Measurements from ENCODE around the gene FDXR. TPM values are rescaled to one million over a fixed set of nuclear protein-coding genes. Genes with fewer than 3 reads are reported as not detected.

Gene FDXR
- total and polyA plus RNA-seq, 2 donors (not counting 3 experiments of a cell fraction or from before 2014, with no cell fraction given), result 19.7 to 33.4 TPM

DNA sequence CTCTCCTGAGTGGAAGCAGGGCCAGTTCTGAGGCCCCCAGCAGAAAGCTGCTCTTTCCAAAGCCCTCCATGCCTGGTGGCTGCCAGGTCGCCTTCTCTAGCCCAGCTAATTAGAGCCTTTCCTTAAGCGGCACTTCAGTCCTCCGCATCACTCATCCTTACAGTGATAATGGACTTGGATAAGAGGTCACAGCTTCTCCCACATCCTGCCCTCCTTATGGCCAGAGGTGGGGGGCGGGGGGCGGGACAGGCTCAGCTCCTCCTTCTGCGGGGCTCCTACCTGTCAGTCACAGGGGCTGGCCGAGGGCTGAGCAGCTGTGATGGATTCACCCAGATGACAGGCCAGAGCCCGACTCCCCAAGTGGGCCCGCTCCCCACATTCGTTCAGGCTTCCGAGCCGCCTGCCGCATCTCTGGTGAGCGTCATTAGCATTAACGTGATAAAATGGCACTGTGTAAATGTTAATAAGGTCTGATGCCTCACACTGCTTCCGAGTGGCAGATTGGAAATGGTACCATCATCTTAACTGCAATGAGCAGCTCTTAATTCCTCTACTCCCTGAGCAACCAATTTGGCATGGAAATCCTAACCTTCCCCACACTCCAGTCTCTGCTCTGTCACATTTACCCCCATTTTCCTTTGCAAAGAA is 54.4 kb downstream of the FDXR start:
- intact Hi-C loops (cut with micrococcal nuclease), result no loop called here
- CTCF ChIA-PET, result interaction anchor here (0.8 to 1.3 kb wide), 3 partner anchors 28 to 147 kb away, joined by 3 to 4 read pairs (median 3); partner anchors contain the start of gene GRIN2C
- H3K9me3 ChIP-seq (replicated peaks; ENCODE audit: control insufficient read depth, insufficient read depth, low read length), result no peaks in the 10 kb centered on the region
- H2AFZ ChIP-seq (ENCODE audit: low read depth, low read length), result no peak overlapping the region
- H3K36me3 ChIP-seq (ENCODE audit: control insufficient read depth in 2 of 2, extremely low read depth in 1 of 2, insufficient read depth in 2 of 2, low read length in 2 of 2), result peaks cover 0 to 10% of the 10 kb centered on the region in 2 experiments
- TF ChIP-seq FOS (IDR thresholded peaks at IDR 0.05; ENCODE audit: borderline replicate concordance, insufficient read depth, low read length) (no peak), EZH2 (IDR thresholded peaks at IDR 0.05; ENCODE audit: borderline replicate concordance, low read depth, low read length, severe bottlenecking) (no peak), POLR2A (IDR thresholded peaks at IDR 0.05; ENCODE audit: low read depth, low read length) (no peak), POLR2AphosphoS5 (IDR thresholded peaks at IDR 0.05; ENCODE audit: insufficient read depth, low read depth, low read length) (no peak), MYC (IDR thresholded peaks at IDR 0.05; ENCODE audit: low read depth, low read length) (no peak), JUN (IDR thresholded peaks at IDR 0.05; ENCODE audit: borderline replicate concordance, insufficient read depth, insufficient read length, low read depth) (no peak), GATA2 (IDR thresholded peaks at IDR 0.05; ENCODE audit: insufficient read depth, insufficient read length, low read depth, low read length) (no peak)
- TF ChIP-seq, protein P1, sequence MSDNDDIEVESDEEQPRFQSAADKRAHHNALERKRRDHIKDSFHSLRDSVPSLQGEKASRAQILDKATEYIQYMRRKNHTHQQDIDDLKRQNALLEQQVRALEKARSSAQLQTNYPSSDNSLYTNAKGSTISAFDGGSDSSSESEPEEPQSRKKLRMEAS (IDR thresholded peaks at IDR 0.05; ENCODE audit: insufficient read depth, insufficient read length), result no peak
- TF ChIP-seq, protein P2, sequence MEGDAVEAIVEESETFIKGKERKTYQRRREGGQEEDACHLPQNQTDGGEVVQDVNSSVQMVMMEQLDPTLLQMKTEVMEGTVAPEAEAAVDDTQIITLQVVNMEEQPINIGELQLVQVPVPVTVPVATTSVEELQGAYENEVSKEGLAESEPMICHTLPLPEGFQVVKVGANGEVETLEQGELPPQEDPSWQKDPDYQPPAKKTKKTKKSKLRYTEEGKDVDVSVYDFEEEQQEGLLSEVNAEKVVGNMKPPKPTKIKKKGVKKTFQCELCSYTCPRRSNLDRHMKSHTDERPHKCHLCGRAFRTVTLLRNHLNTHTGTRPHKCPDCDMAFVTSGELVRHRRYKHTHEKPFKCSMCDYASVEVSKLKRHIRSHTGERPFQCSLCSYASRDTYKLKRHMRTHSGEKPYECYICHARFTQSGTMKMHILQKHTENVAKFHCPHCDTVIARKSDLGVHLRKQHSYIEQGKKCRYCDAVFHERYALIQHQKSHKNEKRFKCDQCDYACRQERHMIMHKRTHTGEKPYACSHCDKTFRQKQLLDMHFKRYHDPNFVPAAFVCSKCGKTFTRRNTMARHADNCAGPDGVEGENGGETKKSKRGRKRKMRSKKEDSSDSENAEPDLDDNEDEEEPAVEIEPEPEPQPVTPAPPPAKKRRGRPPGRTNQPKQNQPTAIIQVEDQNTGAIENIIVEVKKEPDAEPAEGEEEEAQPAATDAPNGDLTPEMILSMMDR (IDR thresholded peaks at IDR 0.05; ENCODE audit: extremely low read depth in 1 of 2, insufficient read depth in 1 of 2, low read depth in 1 of 2, low read length in 2 of 2), result no peak
- dilution Hi-C loops (cut with MboI; ENCODE audit: extremely low pct_ligation_motif_present, low sequenced_read_pairs), result no loop called here
- H3K4me1 ChIP-seq (ENCODE audit: control insufficient read depth, extremely low read depth, insufficient read depth, low read length), result no peaks in the 10 kb centered on the region
- H3K4me2 ChIP-seq (ENCODE audit: insufficient read depth, low read length), result no peak overlapping the region
- no peak overlapping the region for H3K4me3 ChIP-seq (replicated peaks in 1 of 3; ENCODE audit: insufficient read depth in 1 of 3, low read depth in 1 of 3, low read length in 3 of 3)
- no peaks in the 10 kb centered on the region for H3K79me2 ChIP-seq (ENCODE audit: control insufficient read depth, insufficient read depth, low read length)
- FAIRE-seq (no peak), DNase-seq (ENCODE audit: low read depth, low spot score) (no peak)
- H3K27ac ChIP-seq (ENCODE audit: insufficient read depth, low read depth, low read length), result no peak overlapping the region
- no peaks in the 10 kb centered on the region for H3K9me1 ChIP-seq (replicated peaks; ENCODE audit: control insufficient read depth, extremely low read depth, insufficient read depth, low read length)
- POLR2A ChIA-PET, result no interaction called here
- no peaks in the 10 kb centered on the region for H4K20me1 ChIP-seq (replicated peaks; ENCODE audit: control insufficient read depth, extremely low read depth, insufficient read depth, low read length)
- no peak overlapping the region for H3K9ac ChIP-seq (replicated peaks; ENCODE audit: extremely low read depth, insufficient read depth, low read length)
- BruUV-seq (replicated peaks), result no TSS peak
- H3K27me3 ChIP-seq (ENCODE audit: control insufficient read depth in 2 of 2, insufficient read depth in 2 of 2, low read length in 2 of 2), result no peaks in the 10 kb centered on the region

Measured in endothelial cell of umbilical vein (primary cell).